Stimulated activated CD4-positive, alpha-beta T cell treated with anti-CD3 and anti-CD28 coated beads, Interleukin-12 subunit alpha, Interleukin-12 subunit beta, amount 100 ng/mL, for 24 hours (primary cell): ENCODE data around the gene TMEM203.
"Not testable (repeated sequence)": the region's sequence is repeated elsewhere in the genome, so short reads cannot be mapped to it uniquely, and the experiment has no call there.

ENCODE experiments used
- DNase-seq, 2 experiments: peaks; one replicate each; pipeline ENCODE4 v3.0.0-alpha.2; 2020; ENCODE audit warnings: low read depth in 2 of 2

The TMEM203 gene

DNA sequence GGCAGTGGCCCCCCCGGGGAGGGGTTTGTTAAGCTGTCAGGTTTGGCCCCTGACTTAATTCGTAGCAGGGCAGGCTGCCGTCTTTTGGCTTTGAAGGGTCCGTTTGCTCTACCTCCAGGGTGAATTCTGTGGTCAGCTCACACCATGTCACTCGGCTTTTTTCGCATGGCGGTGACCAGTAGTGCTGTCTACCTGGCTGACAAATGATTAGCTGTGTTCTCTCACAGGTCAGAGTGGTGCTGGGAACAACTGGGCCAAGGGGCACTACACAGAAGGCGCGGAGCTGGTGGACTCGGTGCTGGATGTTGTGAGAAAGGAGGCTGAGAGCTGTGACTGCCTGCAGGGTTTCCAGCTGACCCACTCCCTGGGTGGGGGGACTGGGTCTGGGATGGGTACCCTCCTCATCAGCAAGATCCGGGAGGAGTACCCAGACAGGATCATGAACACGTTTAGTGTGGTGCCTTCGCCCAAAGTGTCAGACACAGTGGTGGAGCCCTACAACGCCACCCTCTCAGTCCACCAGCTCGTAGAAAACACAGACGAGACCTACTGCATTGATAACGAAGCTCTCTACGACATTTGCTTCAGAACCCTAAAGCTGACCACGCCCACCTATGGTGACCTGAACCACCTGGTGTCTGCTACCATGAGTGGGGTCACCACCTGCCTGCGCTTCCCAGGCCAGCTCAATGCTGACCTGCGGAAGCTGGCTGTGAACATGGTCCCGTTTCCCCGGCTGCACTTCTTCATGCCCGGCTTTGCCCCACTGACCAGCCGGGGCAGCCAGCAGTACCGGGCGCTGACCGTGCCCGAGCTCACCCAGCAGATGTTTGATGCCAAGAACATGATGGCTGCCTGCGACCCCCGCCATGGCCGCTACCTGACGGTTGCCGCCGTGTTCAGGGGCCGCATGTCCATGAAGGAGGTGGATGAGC, 37.1 kb upstream of the TMEM203 start:
- no peak for DNase-seq

DNA sequence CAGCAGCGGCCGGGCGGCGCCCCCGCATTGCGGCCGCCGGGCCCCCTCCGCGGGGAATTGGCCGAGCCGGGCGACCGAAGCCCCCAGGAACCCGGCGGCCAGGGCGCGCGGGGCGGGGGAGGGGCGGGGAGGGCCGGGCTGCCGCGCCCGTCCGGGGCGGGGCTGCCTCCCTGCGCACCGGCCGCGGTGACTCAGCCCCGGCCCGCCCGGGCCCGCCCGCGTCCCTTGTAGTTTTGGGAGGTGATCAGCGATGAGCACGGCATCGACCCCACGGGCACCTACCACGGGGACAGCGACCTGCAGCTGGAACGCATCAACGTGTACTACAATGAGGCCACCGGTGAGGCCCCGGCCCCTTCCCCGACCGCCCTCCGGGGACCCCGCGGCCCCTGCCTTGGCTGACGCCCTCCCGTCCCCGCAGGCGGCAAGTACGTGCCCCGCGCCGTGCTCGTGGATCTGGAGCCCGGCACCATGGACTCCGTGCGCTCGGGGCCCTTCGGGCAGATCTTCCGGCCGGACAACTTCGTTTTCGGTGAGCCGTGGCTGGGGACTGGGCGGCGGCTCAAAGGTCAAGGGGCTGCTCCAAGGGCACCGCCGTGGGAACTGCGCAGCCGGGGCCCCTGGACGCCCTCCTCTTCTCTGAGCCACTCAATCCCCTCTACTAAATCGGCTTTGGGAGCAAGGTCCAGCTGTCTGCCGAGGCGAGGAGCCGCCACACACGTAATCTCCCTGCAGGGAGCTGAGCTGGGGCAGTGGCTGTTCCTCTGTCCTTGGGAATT, 36.2 kb upstream of the TMEM203 start:
- peak; percentile 32 to 41 for DNase-seq

DNA sequence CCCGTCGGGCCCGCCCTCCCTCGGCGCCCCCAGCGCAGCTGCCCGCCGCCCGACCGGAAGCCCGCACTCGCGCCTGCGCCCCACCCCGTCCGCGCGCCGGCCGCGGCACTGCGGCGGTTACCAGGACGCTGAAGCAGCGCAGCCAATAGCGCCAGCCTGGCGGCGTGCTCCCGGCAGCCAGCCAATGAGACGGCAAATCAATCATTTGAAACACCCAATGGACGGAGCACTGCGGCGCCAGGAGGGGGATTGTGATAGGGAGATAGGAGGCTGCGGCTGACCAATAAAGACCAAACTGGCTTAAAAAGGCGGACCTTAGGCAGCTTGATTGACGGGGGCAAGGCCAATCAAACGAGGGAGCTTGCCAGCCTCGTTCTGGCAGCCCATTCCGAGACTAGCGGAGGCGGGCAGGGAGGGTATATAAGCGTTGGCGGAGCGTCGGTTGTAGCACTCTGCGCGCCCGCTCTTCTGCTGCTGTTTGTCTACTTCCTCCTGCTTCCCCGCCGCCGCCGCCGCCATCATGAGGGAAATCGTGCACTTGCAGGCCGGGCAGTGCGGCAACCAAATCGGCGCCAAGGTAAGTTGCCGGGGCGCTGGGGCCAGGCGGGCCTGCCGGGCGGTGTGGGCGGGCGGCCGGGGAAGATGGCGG, 35.5 kb upstream of the TMEM203 start, which contains the start of gene TUBB4B:
Gene TUBB4B, plus strand, starts transcription at position 447 of the 649 bp plus-strand sequence. Its CDS starts 74 bp downstream, at position 521.
- peak; percentile 93 to 96 for DNase-seq

DNA sequence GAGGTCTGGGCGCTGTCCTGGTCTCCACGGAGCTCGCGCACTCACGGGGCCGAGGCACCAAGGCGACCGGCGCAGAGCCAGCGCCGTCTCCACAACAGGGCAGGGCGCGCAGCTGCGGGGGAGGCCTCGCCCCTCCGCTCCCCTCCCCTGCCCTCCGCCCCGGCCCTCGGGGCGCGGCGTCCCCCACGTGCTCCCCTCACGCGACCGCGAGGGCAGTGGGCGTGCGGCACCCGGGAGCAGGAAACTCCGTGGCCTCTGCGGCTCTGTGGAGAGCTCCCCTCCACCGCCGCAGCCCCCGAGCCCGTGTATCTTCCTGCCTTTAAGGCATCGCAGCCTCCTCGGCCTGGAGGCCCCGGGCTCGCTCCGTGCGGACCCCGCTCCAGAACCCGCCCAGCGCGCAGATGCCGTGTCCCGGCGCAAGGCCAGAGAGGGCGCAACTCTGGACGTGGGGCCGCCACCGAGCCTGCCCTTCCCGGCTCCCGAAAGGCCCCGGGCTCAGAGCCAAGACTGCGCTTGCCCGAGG, 34.9 kb upstream of the TMEM203 start:
- peak in 1 of 2 experiments; percentile 58 for DNase-seq

DNA sequence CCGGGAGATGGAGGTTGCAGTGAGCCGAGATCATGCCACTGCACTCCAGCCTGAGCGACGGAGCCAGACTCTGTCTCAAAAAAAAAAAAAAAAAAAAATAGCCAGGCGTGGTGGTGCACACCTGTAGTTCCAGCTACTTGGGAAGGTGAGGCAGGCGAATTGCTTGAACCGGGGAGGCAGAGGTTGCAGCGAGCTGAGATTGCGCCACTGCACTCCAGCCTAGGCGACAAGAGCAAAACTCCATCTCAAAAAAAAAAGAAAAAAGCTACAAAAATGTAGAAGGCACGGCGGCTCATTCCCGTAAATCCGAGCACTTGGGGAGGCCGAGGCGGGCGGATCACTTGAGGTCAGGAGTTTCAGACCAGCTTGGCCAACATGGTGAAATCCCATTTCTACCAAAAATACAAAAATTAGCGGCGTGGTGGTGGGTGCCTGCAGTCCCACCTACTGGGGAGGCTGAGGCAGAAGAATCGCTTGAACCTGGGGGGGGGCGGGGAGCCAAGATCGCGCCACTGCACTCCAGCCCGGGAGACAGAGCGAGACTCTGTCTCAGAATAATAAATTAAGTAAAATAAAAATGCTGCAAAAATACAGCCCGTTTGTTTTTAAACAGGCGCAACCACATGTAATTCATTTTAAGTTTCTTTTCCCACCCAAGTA, 34.2 kb upstream of the TMEM203 start:
- not testable (repeated sequence) for DNase-seq

DNA sequence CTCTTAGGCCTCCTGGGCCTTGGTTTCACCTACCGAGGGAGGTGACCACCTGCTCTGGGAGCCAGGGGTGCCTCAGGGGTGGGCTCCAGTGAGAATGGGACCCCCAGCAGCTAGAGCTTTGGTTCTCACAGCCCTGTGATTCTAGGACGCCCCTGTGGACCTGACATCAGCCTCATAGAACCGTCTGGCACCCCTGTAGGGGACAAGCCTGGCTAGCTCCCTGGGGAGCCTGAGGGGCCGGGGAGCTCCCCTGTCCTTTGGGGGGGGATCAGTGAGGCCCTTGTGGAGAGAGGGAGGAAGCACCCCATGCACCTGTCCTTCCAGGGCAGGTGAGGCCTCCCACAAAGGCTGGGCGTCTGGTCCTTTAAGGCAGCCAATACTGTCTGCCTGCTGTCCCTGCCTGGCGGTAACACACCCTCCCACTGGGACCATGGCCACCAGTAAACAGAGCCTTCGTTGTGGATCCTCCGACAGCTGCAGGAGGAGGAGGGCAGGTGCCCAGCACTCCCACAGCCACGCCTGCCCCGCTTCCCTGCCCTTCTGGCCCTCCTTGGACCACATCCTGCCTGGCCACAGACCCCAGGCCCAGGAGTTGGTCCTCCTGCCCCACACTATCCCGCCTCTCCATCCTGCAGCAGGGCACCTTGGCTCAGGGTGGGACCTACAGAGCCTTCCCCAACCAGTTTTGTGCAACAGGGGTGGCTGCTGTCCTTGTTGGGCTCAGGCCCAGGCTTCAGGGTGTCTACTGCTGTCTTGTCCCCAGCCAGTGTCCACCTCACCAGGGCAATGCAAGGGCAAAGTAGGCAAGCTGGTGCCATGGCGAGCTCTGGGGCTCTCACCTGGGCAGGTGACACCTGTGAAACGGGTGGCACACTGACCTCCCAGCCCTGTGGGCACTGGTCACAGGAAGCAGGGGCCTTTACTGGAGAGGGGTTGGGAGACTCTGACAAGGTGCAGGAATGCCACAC, 32.6 kb upstream of the TMEM203 start:
- no peak for DNase-seq

DNA sequence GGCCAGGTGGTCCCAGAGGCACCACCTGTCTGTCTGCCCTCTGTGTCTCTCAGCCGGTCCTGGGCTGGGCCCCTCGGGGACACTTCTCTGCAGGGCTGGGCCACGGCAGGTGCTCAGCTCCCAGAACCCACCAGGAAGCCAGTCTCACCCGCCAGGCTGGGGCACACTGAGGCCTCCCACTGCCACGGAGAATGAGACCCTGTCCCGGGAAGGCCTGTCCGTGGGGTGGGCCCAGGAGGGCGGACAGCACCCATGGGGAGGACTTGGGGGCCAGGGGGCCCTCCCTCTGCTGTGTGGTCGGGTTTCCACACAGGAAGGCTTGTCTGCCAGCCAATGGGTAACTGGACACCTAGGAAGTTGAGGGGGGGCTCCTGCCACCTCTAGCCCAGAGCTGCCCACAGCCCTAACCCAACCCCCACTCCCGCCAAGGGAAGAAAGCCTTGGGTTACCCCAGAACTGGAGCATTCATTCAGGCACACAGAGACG, 31.5 kb upstream of the TMEM203 start:
- DNase-seq = no peak

DNA sequence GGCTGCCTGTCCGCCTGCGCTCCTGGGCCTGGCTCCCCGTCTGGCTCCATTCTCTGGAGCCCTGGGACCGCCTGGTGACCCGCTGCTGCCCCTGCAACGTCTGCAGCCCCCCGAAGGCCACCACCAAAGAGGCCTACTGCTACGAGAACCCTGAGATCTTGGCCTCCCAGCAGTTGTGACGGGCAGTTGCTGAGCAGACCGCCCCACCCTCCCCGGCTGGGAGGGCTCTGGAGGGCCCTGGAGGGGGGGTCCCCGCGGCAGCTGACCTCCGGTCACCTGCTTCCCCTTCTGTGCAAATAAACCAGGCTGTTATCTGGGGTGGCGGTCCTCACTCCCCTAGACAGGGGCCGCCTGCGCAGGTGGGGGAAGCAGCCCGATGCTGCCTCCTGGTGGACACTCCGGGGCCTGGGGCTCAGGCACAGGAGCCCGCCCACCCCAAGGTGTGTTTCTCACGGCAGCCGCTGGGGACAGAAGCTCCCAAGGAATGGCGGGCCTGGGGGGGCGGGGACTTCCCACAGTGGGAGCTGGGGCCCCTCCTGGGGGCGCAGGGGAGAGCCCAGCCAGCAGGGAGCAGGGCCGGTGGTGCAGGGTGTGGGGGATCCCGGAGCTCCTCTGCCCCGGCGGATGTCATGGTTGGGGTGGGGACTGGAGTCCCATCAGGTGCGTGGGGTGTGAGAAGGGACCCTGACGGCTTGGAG, 30.9 kb upstream of the TMEM203 start:
- peak; percentile 79 to 93 for DNase-seq

DNA sequence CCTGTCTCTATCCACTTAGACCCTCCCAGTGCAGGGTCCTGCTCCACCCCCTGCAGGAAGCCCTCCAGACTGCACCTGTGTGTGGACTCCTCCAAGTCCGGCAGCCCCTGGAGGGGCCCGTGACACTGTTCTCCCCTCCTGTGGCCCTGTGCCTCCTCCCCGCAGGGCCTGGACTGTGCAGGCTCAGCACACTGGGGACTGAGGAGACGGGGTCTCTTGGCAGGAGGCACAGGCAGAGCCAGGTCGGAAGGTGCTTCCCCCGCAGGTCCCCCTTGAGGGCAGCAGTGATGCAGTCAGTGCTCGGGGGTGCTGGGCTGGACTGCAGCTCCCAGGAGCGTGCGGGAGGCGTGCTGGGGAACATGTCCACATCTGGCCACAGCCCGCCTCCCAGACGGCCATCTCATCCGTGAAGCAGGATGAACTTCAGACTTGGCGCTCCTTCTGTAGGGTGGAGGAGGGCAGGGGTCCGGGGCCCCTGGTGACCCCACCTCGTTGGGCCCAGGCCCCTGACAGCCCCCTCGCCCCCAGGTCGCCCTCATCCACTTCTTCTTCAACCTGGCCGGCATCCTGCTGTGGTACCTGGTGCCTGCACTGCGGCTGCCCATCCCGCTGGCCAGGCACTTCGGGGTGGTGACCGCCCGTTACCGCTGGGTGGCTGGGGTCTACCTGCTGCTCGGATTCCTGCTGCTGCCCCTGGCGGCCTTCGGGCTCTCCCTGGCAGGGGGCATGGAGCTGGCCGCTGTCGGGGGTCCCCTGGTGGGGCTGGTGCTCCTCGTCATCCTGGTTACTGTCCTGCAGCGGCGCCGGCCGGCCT, 30.2 kb upstream of the TMEM203 start:
- no peak for DNase-seq

DNA sequence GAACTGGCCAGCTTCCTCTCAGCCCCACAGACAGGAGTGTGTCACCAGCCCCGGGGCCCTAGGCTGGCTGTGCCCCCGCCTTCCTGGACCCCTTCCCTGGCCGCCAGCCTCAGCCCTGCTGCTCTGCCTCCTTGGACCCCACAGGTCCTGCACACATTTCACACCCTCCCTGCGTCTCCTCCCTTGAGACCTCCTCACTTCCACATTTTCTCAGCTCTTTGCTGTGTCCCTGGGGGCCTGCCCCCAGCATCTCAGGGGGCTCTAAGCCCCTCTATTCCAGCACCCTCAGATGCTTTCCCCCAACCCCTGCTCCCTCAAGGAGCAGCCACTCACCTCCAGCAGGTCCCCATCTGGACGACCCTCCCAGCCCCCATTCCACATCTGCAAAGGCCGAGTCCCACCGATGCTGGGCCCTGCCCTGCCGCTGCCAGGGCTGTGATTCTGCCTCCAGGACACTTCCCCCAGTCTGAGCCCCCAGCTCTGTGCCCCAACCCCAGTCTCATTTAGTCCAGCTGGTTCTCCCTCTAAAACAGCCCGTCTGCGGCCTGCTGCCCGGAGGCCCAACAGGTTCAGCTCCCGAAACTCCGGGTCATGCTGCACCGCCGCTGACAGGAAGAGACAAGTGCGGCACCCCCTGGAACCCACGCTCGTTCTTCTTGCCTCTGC, 29.4 kb upstream of the TMEM203 start:
- no peak for DNase-seq

DNA sequence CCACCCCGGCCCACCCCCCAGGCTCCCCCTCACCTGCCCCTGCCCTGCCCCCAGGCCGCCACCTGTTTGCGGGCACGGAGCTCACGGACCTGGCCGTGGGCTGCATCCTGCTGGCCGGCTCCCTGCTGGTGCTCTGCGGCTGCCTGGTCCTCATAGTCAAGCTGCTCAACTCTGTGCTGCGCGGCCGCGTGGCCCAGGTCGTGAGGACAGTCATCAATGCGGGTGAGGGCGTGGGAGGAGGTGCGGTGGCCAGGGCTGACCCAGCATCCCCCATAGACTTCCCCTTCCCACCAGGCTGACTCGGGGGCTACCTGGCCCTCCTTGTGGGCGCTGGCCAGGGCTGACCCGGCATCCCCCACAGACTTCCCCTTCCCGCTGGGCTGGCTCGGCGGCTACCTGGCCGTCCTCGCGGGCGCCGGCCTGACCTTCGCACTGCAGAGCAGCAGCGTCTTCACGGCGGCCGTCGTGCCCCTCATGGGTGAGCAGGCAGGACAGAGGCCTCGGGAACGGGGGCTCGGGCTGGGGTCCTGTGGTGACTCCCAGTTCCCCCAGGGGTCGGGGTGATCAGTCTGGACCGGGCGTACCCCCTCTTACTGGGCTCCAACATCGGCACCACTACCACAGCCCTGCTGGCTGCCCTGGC, 28.7 kb upstream of the TMEM203 start:
- no peak for DNase-seq

DNA sequence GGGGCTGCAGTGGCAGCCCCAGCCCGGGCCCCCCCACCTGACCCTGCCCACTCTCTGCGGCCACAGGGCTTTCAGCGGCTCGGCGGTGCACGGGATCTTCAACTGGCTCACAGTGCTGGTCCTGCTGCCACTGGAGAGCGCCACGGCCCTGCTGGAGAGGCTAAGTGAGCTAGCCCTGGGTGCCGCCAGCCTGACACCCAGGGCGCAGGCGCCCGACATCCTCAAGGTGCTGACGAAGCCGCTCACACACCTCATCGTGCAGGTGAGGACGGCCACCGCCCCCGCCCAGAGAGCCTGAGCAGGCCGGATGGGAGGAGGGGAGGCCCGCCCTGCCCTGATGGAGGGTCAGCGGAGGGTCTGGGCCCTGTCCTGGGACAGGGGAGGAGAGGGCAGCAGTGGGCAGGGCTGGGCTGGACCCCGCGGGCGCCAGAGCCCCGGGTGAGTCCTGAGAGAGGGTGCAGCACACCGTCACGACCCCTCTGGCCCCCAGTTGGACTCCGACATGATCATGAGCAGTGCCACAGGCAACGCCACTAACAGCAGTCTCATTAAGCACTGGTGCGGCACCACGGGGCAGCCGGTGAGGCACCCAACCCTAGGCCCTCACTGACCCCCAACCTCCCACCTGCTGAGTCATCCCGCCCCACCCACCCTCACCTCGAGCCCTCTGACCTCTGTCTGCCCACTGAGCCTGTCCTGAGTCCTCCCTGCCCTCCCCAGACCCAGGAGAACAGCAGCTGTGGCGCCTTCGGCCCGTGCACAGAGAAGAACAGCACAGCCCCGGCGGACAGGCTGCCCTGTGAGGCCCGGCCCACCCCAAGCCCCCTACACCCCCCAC, 27.9 kb upstream of the TMEM203 start:
- DNase-seq = no peak

DNA sequence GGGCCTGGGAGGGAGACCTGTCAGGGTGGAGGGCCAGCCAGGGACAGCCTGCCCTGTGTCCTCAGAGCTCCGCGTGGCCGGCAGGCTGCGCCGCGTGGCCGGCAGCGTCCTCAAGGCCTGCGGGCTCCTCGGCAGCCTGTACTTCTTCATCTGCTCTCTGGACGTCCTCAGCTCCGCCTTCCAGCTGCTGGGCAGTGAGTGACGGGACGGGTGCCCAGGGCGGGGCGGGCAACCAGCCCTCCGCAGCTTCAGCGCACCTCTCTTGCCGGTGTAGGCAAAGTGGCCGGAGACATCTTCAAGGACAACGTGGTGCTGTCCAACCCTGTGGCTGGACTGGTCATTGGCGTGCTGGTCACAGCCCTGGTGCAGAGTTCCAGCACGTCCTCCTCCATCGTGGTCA, 27.1 kb upstream of the TMEM203 start:
- no peak for DNase-seq

DNA sequence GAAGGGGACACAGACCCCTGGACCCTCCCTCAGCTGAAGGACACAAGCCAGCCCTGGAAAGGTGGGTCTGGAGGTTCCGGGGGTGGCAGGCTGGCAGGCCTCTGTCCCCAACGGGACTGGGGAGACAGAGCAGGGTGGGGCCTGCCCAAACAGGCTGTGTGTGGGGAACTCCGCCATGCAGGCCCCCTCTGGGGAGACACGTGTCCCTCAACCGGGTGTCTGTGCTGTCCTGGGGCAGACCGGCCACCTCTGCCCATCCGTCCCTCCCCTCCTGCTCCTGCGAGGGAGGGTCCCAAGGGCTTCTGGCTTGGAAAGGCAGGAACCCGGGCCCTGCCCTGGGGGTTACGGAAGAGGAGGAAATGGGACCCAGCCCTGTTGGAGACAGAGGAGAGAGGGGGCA, 26.7 kb upstream of the TMEM203 start:
- no peak for DNase-seq

DNA sequence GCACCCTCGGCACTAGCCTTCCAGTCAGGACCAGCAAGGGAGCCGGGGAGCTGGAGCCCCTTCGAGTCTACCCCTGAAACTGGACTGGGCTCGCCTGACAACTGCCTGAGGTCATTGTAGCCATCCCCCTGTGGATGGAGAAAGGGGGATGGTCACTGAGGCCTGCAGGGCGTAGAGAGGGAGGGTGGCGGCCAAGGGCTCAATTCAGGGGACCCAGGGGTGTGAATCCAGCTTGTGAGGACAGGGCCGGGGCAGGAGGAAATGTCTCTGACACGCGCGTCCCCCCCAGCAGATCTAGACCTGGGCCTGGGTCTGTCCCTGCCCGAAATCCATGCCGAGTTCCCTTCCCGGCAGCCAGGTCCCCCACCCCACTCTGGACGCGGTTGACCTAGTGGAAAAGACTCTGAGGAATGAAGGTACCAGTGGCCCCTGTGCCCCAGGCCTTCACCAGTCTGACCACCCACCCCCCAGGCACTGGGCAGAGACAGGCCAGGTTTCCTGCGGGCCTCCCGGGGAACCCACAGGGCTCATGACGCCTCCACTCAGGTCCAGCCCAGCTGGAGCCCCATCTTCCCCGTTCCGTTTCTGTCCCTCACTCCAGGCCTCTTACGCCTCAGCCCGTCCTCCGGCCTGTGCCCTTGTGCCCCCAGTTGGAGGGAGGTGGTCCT, 26.1 kb upstream of the TMEM203 start:
- DNase-seq = no peak
